GM12878 (cell line): Measurements from ENCODE around the gene USP2. TPM values are rescaled to one million over a fixed set of nuclear protein-coding genes. Genes with fewer than 3 reads are reported as not detected.

Source experiments
- ATAC-seq: fragments of 200-7000 bp; cut with Tn5 transposase; 3 replicates; pipeline ENCODE4 v1.9.1; 2020; ENCODE audit warnings: mild to moderate bottlenecking, moderate library complexity
- BruUV-seq: library from RNA; stranded (reverse); fragments of 400-500 nt; replicated peaks from 2 replicates; lab custom pipeline; 2021; lab: Mats Ljungman, UMichigan
- CTCF ChIA-PET: fragments of 300-600 bp; sonication (Branson Sonifier 250); formaldehyde crosslinking; extraction: SDS; loops from one replicate; lab custom pipeline; 2021; ENCODE audit warnings: inconsistent platforms; lab: Yijun Ruan, JAX
- POLR2A ChIA-PET: fragments of 350-600 bp; formaldehyde crosslinking; extraction: SDS; loops from one replicate; lab custom pipeline; 2021; ENCODE audit warnings: inconsistent platforms; lab: Charles Lee
- RAD21 ChIA-PET: fragments of 300-600 bp; sonication (Branson Sonifier 250); formaldehyde crosslinking; loops from one replicate; lab custom pipeline; 2023; ENCODE audit warnings: antibody characterized with exemption; ENCODE audit not compliant: unreplicated experiment; lab: Charles Lee
- SMC1A ChIA-PET: fragments of 300-600 bp; sonication (Branson Sonifier 250); formaldehyde crosslinking; loops from one replicate; lab custom pipeline; 2023; ENCODE audit not compliant: unreplicated experiment, uncharacterized antibody; lab: Charles Lee
- DNase-seq: peaks from one replicate; pipeline ENCODE4 v3.0.0-alpha.2; 2011; ENCODE audit warnings: low read depth, low spot score
- FAIRE-seq: peaks from 3 replicates; lab custom pipeline; 2011; peaks lifted over from hg19 to GRCh38; lab: Jason Lieb, UNC
- H2AFZ ChIP-seq: 2 replicates; pipeline ENCODE4 v1.6.0; 2011; ENCODE audit warnings: low read depth, low read length, control low read depth; ENCODE audit not compliant: control insufficient read depth
- H3K27ac ChIP-seq: 2 replicates; pipeline ENCODE4 v1.5.1; 2011; ENCODE audit warnings: control low read depth; ENCODE audit not compliant: control insufficient read depth, insufficient read depth
- H3K27me3 ChIP-seq, 2 experiments: replicated peaks in 1 of 2; 2 replicates each; pipeline versions ENCODE4 v1.6.0 to v1.6.1; 2011; ENCODE audit warnings: low read length in 1 of 2; ENCODE audit not compliant: control insufficient read depth in 2 of 2, insufficient read depth in 2 of 2
- H3K36me3 ChIP-seq, 2 experiments: 2 replicates each; pipeline ENCODE4 v1.5.1; 2011; ENCODE audit warnings: low read length in 1 of 2; ENCODE audit not compliant: control insufficient read depth in 2 of 2, insufficient read depth in 2 of 2
- H3K4me1 ChIP-seq: 2 replicates; pipeline ENCODE4 v1.6.1; 2011; ENCODE audit warnings: mild to moderate bottlenecking, low read length, moderate library complexity, mixed read lengths; ENCODE audit not compliant: control insufficient read depth, insufficient read depth
- H3K4me2 ChIP-seq: 2 replicates; pipeline ENCODE4 v1.6.0; 2011; ENCODE audit warnings: control low read depth; ENCODE audit not compliant: control insufficient read depth, insufficient read depth
- H3K4me3 ChIP-seq: fragments of 200-600 bp; sonication (generic); 2 replicates; pipeline ENCODE4 v1.5.1; 2016
- H3K79me2 ChIP-seq: 2 replicates; pipeline ENCODE4 v1.6.0; 2011; ENCODE audit warnings: low read length; ENCODE audit not compliant: control insufficient read depth, insufficient read depth
- H3K9ac ChIP-seq: 2 replicates; pipeline ENCODE4 v1.8.0; 2011; ENCODE audit warnings: low read length, control low read depth, mixed read lengths; ENCODE audit not compliant: control insufficient read depth, insufficient read depth
- H3K9me3 ChIP-seq: replicated peaks from 3 replicates; pipeline ENCODE4 v1.5.1; 2011; ENCODE audit warnings: mild to moderate bottlenecking, low read length; ENCODE audit not compliant: control insufficient read depth, insufficient read depth
- H4K20me1 ChIP-seq: 2 replicates; pipeline ENCODE4 v1.6.0; 2011; ENCODE audit not compliant: control insufficient read depth, insufficient read depth
- CREM ChIP-seq: IDR thresholded peaks from 2 replicates; pipeline ENCODE4 v1.6.1; 2014; ENCODE audit warnings: antibody characterized with exemption, low read depth
- GABPA ChIP-seq: IDR thresholded peaks from 2 replicates; pipeline ENCODE4 v1.6.1; 2014; ENCODE audit warnings: antibody characterized with exemption, low read depth, mild to moderate bottlenecking, inconsistent platforms
- HDAC2 ChIP-seq: fragments of 200-600 bp; sonication (generic); IDR thresholded peaks from 2 replicates; pipeline ENCODE4 v1.6.1; 2017
- LARP7 ChIP-seq: fragments of 450-650 bp; IDR thresholded peaks from 2 replicates; pipeline ENCODE4 v1.6.1; 2017; ENCODE audit warnings: mild to moderate bottlenecking
- MYB ChIP-seq: fragments of 150-350 bp; IDR thresholded peaks from 2 replicates; pipeline ENCODE4 v1.6.1; 2014; ENCODE audit warnings: mild to moderate bottlenecking, low read depth, low read length, borderline replicate concordance
- PAX8 ChIP-seq: fragments of 450-650 bp; IDR thresholded peaks from 2 replicates; pipeline ENCODE4 v1.6.1; 2017; ENCODE audit warnings: mild to moderate bottlenecking, moderate library complexity
- SPI1 ChIP-seq: IDR thresholded peaks from 2 replicates; pipeline ENCODE4 v1.6.1; 2011; ENCODE audit warnings: low read depth, mild to moderate bottlenecking, low read length, moderate library complexity, borderline replicate concordance; ENCODE audit not compliant: insufficient read depth
- STAT3 ChIP-seq: IDR thresholded peaks from 2 replicates; pipeline ENCODE4 v1.6.1; 2011; ENCODE audit warnings: low read depth, low read length, improper control_type of control experiment
- TCF12 ChIP-seq: IDR thresholded peaks from 2 replicates; pipeline ENCODE4 v1.6.1; 2011; ENCODE audit warnings: low read depth, mild to moderate bottlenecking, low read length
- TCF7 ChIP-seq: IDR thresholded peaks from 2 replicates; pipeline ENCODE4 v1.6.1; 2014; ENCODE audit warnings: antibody characterized with exemption, borderline replicate concordance
- YBX1 ChIP-seq: fragments of 450-650 bp; IDR thresholded peaks from 2 replicates; pipeline ENCODE4 v1.6.1; 2016; ENCODE audit warnings: antibody characterized with exemption
- ZNF217 ChIP-seq: fragments of 450-650 bp; IDR thresholded peaks from 2 replicates; pipeline ENCODE4 v1.6.1; 2017; ENCODE audit warnings: antibody characterized with exemption, mild to moderate bottlenecking
- ZNF592 ChIP-seq: fragments of 450-650 bp; IDR thresholded peaks from 2 replicates; pipeline ENCODE4 v1.6.1; 2017; ENCODE audit warnings: mild to moderate bottlenecking, moderate library complexity
- WGBS: methylation state at CpG from one replicate; pipeline ENCODE4 v1.1.6; 2016; ENCODE audit warnings: low lambda C conversion rate; ENCODE audit not compliant: insufficient replicate concordance, insufficient coverage; ENCODE audit errors: missing lambda C conversion rate; 5-methylcytosine and 5-hydroxymethylcytosine counted together
- in situ Hi-C: fragments of 300-500 bp; cut with MboI; formaldehyde crosslinking; loops from 9 replicates; pipeline ENCODE4 v1.14.3; 2018; ENCODE audit warnings: mixed read lengths
- intact Hi-C: fragments of 100-400 bp; cut with micrococcal nuclease; formaldehyde crosslinking; loops from one replicate; pipeline ENCODE4 v1.14.2; 2022; ENCODE audit not compliant: unreplicated experiment
- polyA plus RNA-seq, 11 experiments: library from polyadenylated mRNA; depleted of rRNA in 4 of 11; unstranded in 6 of 11; stranded (reverse) in 5 of 11; fragments of >200 nt; fragmentation: Nextera tagmentation in 4 of 11; fragmentation: Illumina TruSeq in 1 of 11; extraction: Ambion mirVana in 4 of 11; extraction: Trizol in 1 of 11; gene quantifications; 1 replicate in 1 of 11; 2 replicates in 10 of 11; pipeline versions ENCODE4 v1.2.1 to v1.2.3, GENCODE V29; 2011 to 2016; ENCODE audit warnings: inconsistent platforms in 2 of 11, missing spikeins in 2 of 11, low read depth in 1 of 11
- total RNA-seq, 4 experiments: library from RNA; depleted of rRNA in 3 of 4; stranded (reverse); fragments of >200 nt in 3 of 4; fragmentation: Illumina TruSeq in 1 of 4; extraction: Trizol in 1 of 4; gene quantifications; 2 replicates each; pipeline versions ENCODE4 v1.2.1 to v1.2.3, GENCODE V29; 2013 to 2021
- TF ChIP-seq, protein P1 (sequence below): fragments of 450-650 bp; IDR thresholded peaks from 2 replicates; pipeline ENCODE4 v1.6.1; 2017; ENCODE audit warnings: mild to moderate bottlenecking
- TF ChIP-seq, protein P2 (sequence below): IDR thresholded peaks from 2 replicates; pipeline ENCODE4 v1.6.1; 2011; ENCODE audit warnings: low read depth, mild to moderate bottlenecking, low read length, moderate library complexity, borderline replicate concordance; ENCODE audit errors: extremely low read depth

The USP2 gene
- total and polyA plus RNA-seq, 10 of the 15 experiments (the other 5 are each of a cell fraction or from before 2014, with no cell fraction given): 0.03 to 0.13 (median 0.06) TPM; not detected in 4

- intact Hi-C loops (no loop called here), in situ Hi-C loops (no loop called here)
- H4K20me1 ChIP-seq: no peaks in the 10 kb centered on the region
- no peak overlapping the region for H2AFZ ChIP-seq
- ChIA-PET SMC1A (interaction anchor here (0.8 kb wide), 1 partner anchor 110 kb away, joined by 3 read pairs; no protein-coding TSS in a partner anchor), CTCF (interaction anchor here (0.8 to 1.9 kb wide), 7 partner anchors 8 to 743 kb away, joined by 3 to 8 read pairs (median 4); partner anchors contain the start of gene USP2), RAD21 (interaction anchor here (0.8 kb wide), 1 partner anchor 9 kb away, joined by 4 read pairs; no protein-coding TSS in a partner anchor), POLR2A (interaction anchor here (1.0 kb wide), 1 partner anchor 9 kb away, joined by 3 read pairs; no protein-coding TSS in a partner anchor)
- 14% methylated on average over 6 of the region's 6 CpGs for WGBS
- H3K4me3 ChIP-seq: no peak overlapping the region
- H3K4me2 ChIP-seq: no peak overlapping the region
- ATAC-seq (no peak), FAIRE-seq (no peak), DNase-seq (no peak)
- H3K79me2 ChIP-seq: no peaks in the 10 kb centered on the region
- no peak overlapping the region for H3K27ac ChIP-seq
- TF ChIP-seq LARP7 (no peak), TCF12 (no peak), CREM (no peak), STAT3 (no peak), ZNF217 (no peak), TCF7 (no peak), GABPA (no peak), SPI1 (no peak), PAX8 (no peak), HDAC2 (no peak), MYB (no peak), ZNF592 (no peak), YBX1 (no peak)
- TF ChIP-seq, protein P1, sequence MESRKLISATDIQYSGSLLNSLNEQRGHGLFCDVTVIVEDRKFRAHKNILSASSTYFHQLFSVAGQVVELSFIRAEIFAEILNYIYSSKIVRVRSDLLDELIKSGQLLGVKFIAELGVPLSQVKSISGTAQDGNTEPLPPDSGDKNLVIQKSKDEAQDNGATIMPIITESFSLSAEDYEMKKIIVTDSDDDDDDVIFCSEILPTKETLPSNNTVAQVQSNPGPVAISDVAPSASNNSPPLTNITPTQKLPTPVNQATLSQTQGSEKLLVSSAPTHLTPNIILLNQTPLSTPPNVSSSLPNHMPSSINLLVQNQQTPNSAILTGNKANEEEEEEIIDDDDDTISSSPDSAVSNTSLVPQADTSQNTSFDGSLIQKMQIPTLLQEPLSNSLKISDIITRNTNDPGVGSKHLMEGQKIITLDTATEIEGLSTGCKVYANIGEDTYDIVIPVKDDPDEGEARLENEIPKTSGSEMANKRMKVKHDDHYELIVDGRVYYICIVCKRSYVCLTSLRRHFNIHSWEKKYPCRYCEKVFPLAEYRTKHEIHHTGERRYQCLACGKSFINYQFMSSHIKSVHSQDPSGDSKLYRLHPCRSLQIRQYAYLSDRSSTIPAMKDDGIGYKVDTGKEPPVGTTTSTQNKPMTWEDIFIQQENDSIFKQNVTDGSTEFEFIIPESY: no peak
- TF ChIP-seq, protein P2, sequence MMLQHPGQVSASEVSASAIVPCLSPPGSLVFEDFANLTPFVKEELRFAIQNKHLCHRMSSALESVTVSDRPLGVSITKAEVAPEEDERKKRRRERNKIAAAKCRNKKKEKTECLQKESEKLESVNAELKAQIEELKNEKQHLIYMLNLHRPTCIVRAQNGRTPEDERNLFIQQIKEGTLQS: no peak
- no peaks in the 10 kb centered on the region; the same call in 1 of the 2 replicates for H3K4me1 ChIP-seq
- no peaks in the 10 kb centered on the region for H3K36me3 ChIP-seq
- H3K9ac ChIP-seq: no peak overlapping the region
- BruUV-seq: no TSS peak
- H3K9me3 ChIP-seq: no peaks in the 10 kb centered on the region
- H3K27me3 ChIP-seq: peaks cover 4 to 9% of the 10 kb centered on the region in 2 experiments; a peak in 3 of 4 replicates
Measured at GRCh38 chr11:119365071-119365591, 16.4 kb downstream of the USP2 start.
